ENCODE measurements around the gene KCND2. TPM values are rescaled to one million over a fixed set of nuclear protein-coding genes. Genes with fewer than 3 reads are reported as not detected.

Gene KCND2
- total RNA-seq, 1 donor from 2014 or later, result 4.9 TPM

- no peak for DNase-seq (ENCODE audit: low spot score)
Measured at GRCh38 chr7:120311028-120311788, 38.2 kb downstream of the KCND2 start.

- no peak for DNase-seq (ENCODE audit: low spot score)
Measured at GRCh38 chr7:120320218-120320961, 47.4 kb downstream of the KCND2 start.

- DNase-seq (ENCODE audit: low spot score), result no peak
Measured at GRCh38 chr7:120327054-120327453, 54.1 kb downstream of the KCND2 start.

GRCh38 chr7:120332433-120332832 is 59.5 kb downstream of the KCND2 start:
- no peak for DNase-seq (ENCODE audit: low spot score)

GRCh38 chr7:120334475-120334874 is 61.5 kb downstream of the KCND2 start:
- no peak for DNase-seq (ENCODE audit: low spot score)

GRCh38 chr7:120337308-120337907 is 64.4 kb downstream of the KCND2 start:
- no peak for DNase-seq (ENCODE audit: low spot score)

- DNase-seq (ENCODE audit: low spot score), result no peak
Measured at GRCh38 chr7:120344276-120344675, 71.3 kb downstream of the KCND2 start.

GRCh38 chr7:120353171-120353570 is 80.2 kb downstream of the KCND2 start:
- DNase-seq (ENCODE audit: low spot score), result no peak

- no peak for DNase-seq (ENCODE audit: low spot score)
Measured at GRCh38 chr7:120360918-120361317, 87.9 kb downstream of the KCND2 start.

- no peak for DNase-seq (ENCODE audit: low spot score)
Measured at GRCh38 chr7:120363414-120363813, 90.4 kb downstream of the KCND2 start.

- DNase-seq (ENCODE audit: low spot score), result no peak
Measured at GRCh38 chr7:120370954-120371353, 98.0 kb downstream of the KCND2 start.

GRCh38 chr7:120373174-120373573 is 100.2 kb downstream of the KCND2 start:
- DNase-seq (ENCODE audit: low spot score), result no peak

GRCh38 chr7:120394595-120394994 is 121.6 kb downstream of the KCND2 start:
- DNase-seq (ENCODE audit: low spot score), result no peak

GRCh38 chr7:120395526-120396019 is 122.6 kb downstream of the KCND2 start:
- DNase-seq (ENCODE audit: low spot score), result no peak

- DNase-seq (ENCODE audit: low spot score), result no peak
Measured at GRCh38 chr7:120398284-120399000, 125.5 kb downstream of the KCND2 start.

GRCh38 chr7:120400806-120401455 is 128.0 kb downstream of the KCND2 start:
- no peak for DNase-seq (ENCODE audit: low spot score)

GRCh38 chr7:120402079-120402767 is 129.2 kb downstream of the KCND2 start:
- DNase-seq (ENCODE audit: low spot score), result no peak

- no peak for DNase-seq (ENCODE audit: low spot score)
Measured at GRCh38 chr7:120402801-120403200, 129.8 kb downstream of the KCND2 start.

GRCh38 chr7:120404042-120404441 is 131.1 kb downstream of the KCND2 start:
- DNase-seq (ENCODE audit: low spot score), result no peak

- no peak for DNase-seq (ENCODE audit: low spot score)
Measured at GRCh38 chr7:120405652-120406051, 132.7 kb downstream of the KCND2 start.

GRCh38 chr7:120407010-120407409 is 134.0 kb downstream of the KCND2 start:
- DNase-seq (ENCODE audit: low spot score), result no peak
